Subcutaneous abdominal adipose tissue (tissue), 5 donors: ENCODE data around the gene TMPRSS7.
"Not testable (repeated sequence)": the region's sequence is repeated elsewhere in the genome, so short reads cannot be mapped to it uniquely, and the experiment has no call there.

Experiments
- H3K27ac ChIP-seq: one replicate; pipeline ENCODE4 v1.7.0; 2013; ENCODE audit warnings: low read depth, mild to moderate bottlenecking, inconsistent platforms, low read length, moderate library complexity
- H3K27me3 ChIP-seq, 5 donors: one replicate each; pipeline ENCODE4 v1.7.0; 2013; ENCODE audit warnings: low read length in 5 of 5, inconsistent platforms in 1 of 5; ENCODE audit not compliant: control insufficient read depth in 5 of 5, insufficient read depth in 4 of 5
- H3K36me3 ChIP-seq, 5 donors: one replicate each; pipeline ENCODE4 v1.7.0; 2013; ENCODE audit warnings: low read length in 5 of 5; ENCODE audit not compliant: control insufficient read depth in 5 of 5, insufficient read depth in 5 of 5
- H3K4me1 ChIP-seq, 5 donors: one replicate each; pipeline ENCODE4 v1.7.0; 2013; ENCODE audit warnings: low read length in 5 of 5, mild to moderate bottlenecking in 3 of 5, moderate library complexity in 1 of 5; ENCODE audit not compliant: control insufficient read depth in 5 of 5, insufficient read depth in 5 of 5
- H3K4me3 ChIP-seq, 5 donors: one replicate each; pipeline ENCODE4 v1.7.0; 2013; ENCODE audit warnings: low read length in 5 of 5, low read depth in 1 of 5
- H3K9ac ChIP-seq, 5 donors: one replicate each; pipeline ENCODE4 v1.7.0; 2013; ENCODE audit warnings: low read length in 5 of 5, mild to moderate bottlenecking in 4 of 5, moderate library complexity in 3 of 5
- H3K9me3 ChIP-seq, 5 donors: one replicate each; pipeline ENCODE4 v1.7.0; 2013; ENCODE audit warnings: low read length in 5 of 5; ENCODE audit not compliant: control insufficient read depth in 5 of 5
- donor health status: healthy.
- donor health status: healthy.
- donor health status: healthy.
- donor health status: healthy.
- donor health status: healthy.

TMPRSS7 gene

DNA sequence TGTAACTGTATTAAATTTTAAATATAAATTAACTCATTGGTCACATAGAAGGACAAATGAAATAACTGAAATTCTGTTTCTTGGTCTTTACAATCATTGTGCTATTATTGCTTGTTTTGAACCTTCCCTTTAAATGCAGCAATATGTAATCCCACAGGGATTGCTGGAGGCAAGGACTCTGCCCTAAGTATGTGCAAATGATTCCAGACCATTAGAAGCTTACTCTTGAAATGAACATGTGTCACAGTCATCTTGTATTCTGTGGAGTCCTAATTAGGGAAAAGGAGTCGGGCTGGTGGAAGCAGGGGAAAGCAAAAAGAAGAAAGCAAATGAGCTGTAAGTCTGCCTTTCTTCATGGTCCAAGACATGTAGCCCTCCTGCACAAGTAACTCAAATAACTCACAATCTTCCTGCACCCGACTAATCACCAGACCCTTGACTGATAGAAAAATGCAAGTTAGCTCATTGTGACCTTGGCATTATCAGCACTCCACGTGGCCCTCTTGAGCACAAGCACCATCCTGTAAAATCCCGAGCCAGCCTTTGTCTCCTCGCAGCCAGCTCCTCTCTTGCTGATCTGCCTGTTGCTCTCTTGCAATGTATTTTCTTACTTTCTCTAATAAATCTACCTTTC lies 2.3 kb upstream of the TMPRSS7 start:
- H3K4me1 ChIP-seq = peaks cover 0 to 6% (median 4%) of the 10 kb centered on the region in 5 donors
- H3K9ac ChIP-seq = no peak overlapping the region
- no peaks in the 10 kb centered on the region for H3K9me3 ChIP-seq
- H3K27me3 ChIP-seq = no peaks in the 10 kb centered on the region
- no peak overlapping the region for H3K27ac ChIP-seq
- no peaks in the 10 kb centered on the region for H3K36me3 ChIP-seq
- peak overlapping the region in 1 of 5 donors; percentile 25 for H3K4me3 ChIP-seq

DNA sequence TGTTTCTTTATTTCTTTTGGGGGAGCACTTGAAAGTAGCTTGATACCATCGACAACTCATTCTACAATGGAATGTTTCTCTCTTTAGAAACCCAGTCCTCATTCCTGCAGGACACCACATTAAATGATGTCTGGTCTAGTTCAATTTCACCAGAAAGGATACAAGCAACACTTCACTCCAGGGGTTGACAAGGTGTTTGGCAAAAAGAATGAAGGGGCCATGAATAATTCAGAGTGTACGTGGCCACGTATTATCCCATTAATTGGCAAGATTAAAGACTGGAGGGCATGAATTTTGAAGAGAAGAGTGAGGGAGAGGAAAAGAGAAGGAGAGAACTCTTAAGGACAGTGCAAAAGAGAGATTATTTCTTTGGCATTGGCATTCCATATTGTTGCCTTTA lies 705 bp downstream of the TMPRSS7 start:
- Histone ChIP-seq H3K4me3 (no peak overlapping the region), H3K36me3 (no peaks in the 10 kb centered on the region), H3K9me3 (no peaks in the 10 kb centered on the region), H3K27me3 (no peaks in the 10 kb centered on the region), H3K4me1 (peaks cover 0 to 6% (median 4%) of the 10 kb centered on the region in 5 donors), H3K27ac (no peak overlapping the region), H3K9ac (no peak overlapping the region)

GRCh38 chr3:112037194-112037593 lies 2.7 kb downstream of the TMPRSS7 start:
- not testable (repeated sequence) for H3K4me1 ChIP-seq, H3K36me3 ChIP-seq, H3K9me3 ChIP-seq, H3K9ac ChIP-seq, H3K4me3 ChIP-seq, H3K27me3 ChIP-seq, H3K27ac ChIP-seq

DNA sequence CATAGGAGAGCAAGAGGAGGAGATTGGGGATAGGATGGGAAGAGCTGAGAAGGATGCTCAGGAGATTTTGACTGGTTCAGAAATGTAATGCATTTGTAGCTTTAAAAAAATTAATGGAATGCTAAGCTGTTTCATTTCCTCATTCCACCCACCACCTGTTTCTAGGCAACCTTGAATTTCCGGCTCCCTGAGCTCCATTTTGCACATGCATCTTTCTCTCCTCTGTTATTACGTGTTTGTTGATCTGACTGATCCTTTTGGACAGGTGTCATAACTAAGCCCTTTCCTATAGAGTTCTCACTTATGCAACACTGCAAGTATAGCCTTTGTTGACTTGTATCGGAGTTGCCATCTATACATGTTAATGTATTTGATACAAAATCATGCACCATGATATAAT lies 4.3 kb downstream of the TMPRSS7 start:
- H3K27me3 ChIP-seq = no peaks in the 10 kb centered on the region

GRCh38 chr3:112041321-112041720 lies 6.8 kb downstream of the TMPRSS7 start:
- Histone ChIP-seq H3K4me3 (no peak overlapping the region), H3K27me3 (no peaks in the 10 kb centered on the region), H3K4me1 (peaks cover 0 to 4% (median 0%) of the 10 kb centered on the region in 5 donors), H3K36me3 (no peaks in the 10 kb centered on the region), H3K9me3 (no peaks in the 10 kb centered on the region), H3K27ac (no peak overlapping the region), H3K9ac (no peak overlapping the region)

More for the DNA sequence above, 4.3 kb downstream of the TMPRSS7 start:
- Histone ChIP-seq H3K36me3 (no peaks in the 10 kb centered on the region), H3K4me3 (no peak overlapping the region), H3K27ac (no peak overlapping the region), H3K4me1 (peaks cover 0 to 4% (median 0%) of the 10 kb centered on the region in 5 donors), H3K9ac (no peak overlapping the region), H3K9me3 (no peaks in the 10 kb centered on the region)

- Histone ChIP-seq H3K9ac (no peak overlapping the region), H3K4me3 (no peak overlapping the region), H3K36me3 (no peaks in the 10 kb centered on the region), H3K27me3 (no peaks in the 10 kb centered on the region), H3K4me1 (peaks cover 0 to 4% (median 0%) of the 10 kb centered on the region in 5 donors), H3K9me3 (no peaks in the 10 kb centered on the region), H3K27ac (no peak overlapping the region)
These were observed 8.3 kb downstream of the TMPRSS7 start for GRCh38 chr3:112042842-112043280.

GRCh38 chr3:112043621-112044201 lies 9.2 kb downstream of the TMPRSS7 start:
- H3K4me3 ChIP-seq = peak overlapping the region in 3 of 5 donors; percentile 10 to 31 (median 25)
- H3K9ac ChIP-seq = peak overlapping the region in 2 of 5 donors; percentile 51 to 63
- H3K27ac ChIP-seq = no peak overlapping the region
- peaks cover 0 to 4% (median 0%) of the 10 kb centered on the region in 5 donors for H3K4me1 ChIP-seq
- H3K36me3 ChIP-seq = no peaks in the 10 kb centered on the region
- no peaks in the 10 kb centered on the region for H3K27me3 ChIP-seq
- H3K9me3 ChIP-seq = no peaks in the 10 kb centered on the region

DNA sequence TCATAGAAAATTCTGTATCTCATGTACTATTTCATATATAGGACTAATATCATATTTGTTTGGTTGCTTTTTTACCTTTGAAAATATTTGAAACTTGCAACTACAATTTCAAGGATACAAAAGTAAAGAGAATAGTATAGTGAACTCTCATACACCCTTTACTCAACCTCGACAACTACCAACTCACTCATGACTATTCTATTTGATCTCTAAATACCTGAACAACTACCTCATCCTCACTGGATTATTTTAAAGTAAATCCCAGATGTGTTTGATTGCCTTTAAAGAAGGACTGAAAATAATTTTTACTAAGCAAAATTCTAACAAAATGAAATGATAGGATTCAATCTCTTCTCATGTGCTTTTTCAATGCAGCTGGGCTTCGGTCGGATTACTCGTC lies 12.1 kb downstream of the TMPRSS7 start:
- Histone ChIP-seq H3K9me3 (no peaks in the 10 kb centered on the region), H3K4me1 (peaks cover 0 to 4% (median 0%) of the 10 kb centered on the region in 5 donors), H3K9ac (no peak overlapping the region), H3K27ac (no peak overlapping the region), H3K4me3 (no peak overlapping the region), H3K36me3 (no peaks in the 10 kb centered on the region), H3K27me3 (no peaks in the 10 kb centered on the region)

DNA sequence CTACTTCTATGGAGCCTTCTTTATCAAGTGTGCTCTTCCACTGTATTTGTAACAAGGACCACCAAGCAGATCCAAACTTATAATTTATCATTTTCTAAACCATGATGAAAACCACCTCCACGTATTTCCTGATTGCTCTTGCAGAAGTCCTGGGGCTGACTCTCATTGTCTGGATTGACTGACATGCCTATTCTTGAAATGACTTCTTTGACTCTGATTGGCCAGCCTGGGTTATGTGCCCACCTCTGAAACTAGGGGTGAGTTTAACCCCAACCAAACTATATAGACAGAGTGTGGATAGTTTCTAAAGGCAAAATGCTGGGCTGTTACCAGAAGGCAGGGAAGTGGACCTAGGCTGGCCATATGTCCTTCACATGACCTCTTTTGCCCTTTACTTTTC lies 12.7 kb downstream of the TMPRSS7 start:
- Histone ChIP-seq H3K4me3 (no peak overlapping the region), H3K4me1 (peaks cover 0 to 4% (median 0%) of the 10 kb centered on the region in 5 donors), H3K9ac (no peak overlapping the region), H3K27me3 (no peaks in the 10 kb centered on the region), H3K27ac (no peak overlapping the region), H3K9me3 (no peaks in the 10 kb centered on the region), H3K36me3 (no peaks in the 10 kb centered on the region)

GRCh38 chr3:112048911-112049310 lies 14.4 kb downstream of the TMPRSS7 start:
- H3K9ac ChIP-seq = no peak overlapping the region
- no peak overlapping the region for H3K4me3 ChIP-seq
- H3K36me3 ChIP-seq = no peaks in the 10 kb centered on the region
- peaks cover 0 to 2% (median 0%) of the 10 kb centered on the region in 5 donors for H3K27me3 ChIP-seq
- H3K9me3 ChIP-seq = no peaks in the 10 kb centered on the region
- peaks cover 0 to 2% (median 0%) of the 10 kb centered on the region in 5 donors for H3K4me1 ChIP-seq
- no peak overlapping the region for H3K27ac ChIP-seq
